GM12875 (cell line): ENCODE results near the gene GFM1.

Experiments
- H3K4me3 ChIP-seq: one replicate; pipeline ENCODE4 v1.5.1; 2011; ENCODE audit warnings: low read depth, low read length, control low read depth
- CTCF ChIP-seq: IDR thresholded peaks from 2 replicates; pipeline ENCODE4 v1.5.1; 2011; ENCODE audit warnings: low read depth, mild to moderate bottlenecking, control low read depth, inconsistent platforms, low read length, moderate library complexity, borderline replicate concordance; ENCODE audit not compliant: insufficient read depth

Gene GFM1

GRCh38 chr3:158659454-158660237 lies 15.3 kb downstream of the GFM1 start:
- TF ChIP-seq CTCF: peak; percentile 64; the same call in 1 of the 2 replicates
- H3K4me3 ChIP-seq: no peak overlapping the region

GRCh38 chr3:158660711-158661110 lies 16.4 kb downstream of the GFM1 start:
- no peak overlapping the region for H3K4me3 ChIP-seq
- TF ChIP-seq CTCF: no peak

GRCh38 chr3:158663246-158663645 lies 18.9 kb downstream of the GFM1 start:
- no peak overlapping the region for H3K4me3 ChIP-seq
- TF ChIP-seq CTCF: no peak

- TF ChIP-seq CTCF: no peak
- H3K4me3 ChIP-seq: no peak overlapping the region
Observed at GRCh38 chr3:158663832-158664231, 19.5 kb downstream of the GFM1 start.

GRCh38 chr3:158666416-158666815 lies 22.1 kb downstream of the GFM1 start:
- no peak for TF ChIP-seq CTCF
- no peak overlapping the region for H3K4me3 ChIP-seq

- no peak for TF ChIP-seq CTCF
- no peak overlapping the region for H3K4me3 ChIP-seq
Observed at GRCh38 chr3:158668506-158668905, 24.2 kb downstream of the GFM1 start.

- no peak for TF ChIP-seq CTCF
- H3K4me3 ChIP-seq: peak overlapping the region; percentile 74
Observed at GRCh38 chr3:158671821-158672214, 27.5 kb downstream of the GFM1 start.
